Fibroblast of lung (primary cell): ENCODE measurements around the gene CYGB.

Experiments
- EZH2 ChIP-seq: IDR thresholded peaks from 2 replicates; pipeline ENCODE4 v1.5.1; 2012; ENCODE audit warnings: low read length, control low read depth, mild to moderate bottlenecking; ENCODE audit errors: missing control alignments
- TF ChIP-seq, protein P1 (sequence below), 2 donors: IDR thresholded peaks in 1 of 2; conservative IDR thresholded peaks in 1 of 2; 1 replicate in 1 of 2; 2 replicates in 1 of 2; pipeline ENCODE4 v1.5.1; 2011 to 2012; ENCODE audit warnings: low read length in 2 of 2, control low read depth in 1 of 2, inconsistent platforms in 1 of 2, low read depth in 1 of 2, mild to moderate bottlenecking in 1 of 2

DNA sequence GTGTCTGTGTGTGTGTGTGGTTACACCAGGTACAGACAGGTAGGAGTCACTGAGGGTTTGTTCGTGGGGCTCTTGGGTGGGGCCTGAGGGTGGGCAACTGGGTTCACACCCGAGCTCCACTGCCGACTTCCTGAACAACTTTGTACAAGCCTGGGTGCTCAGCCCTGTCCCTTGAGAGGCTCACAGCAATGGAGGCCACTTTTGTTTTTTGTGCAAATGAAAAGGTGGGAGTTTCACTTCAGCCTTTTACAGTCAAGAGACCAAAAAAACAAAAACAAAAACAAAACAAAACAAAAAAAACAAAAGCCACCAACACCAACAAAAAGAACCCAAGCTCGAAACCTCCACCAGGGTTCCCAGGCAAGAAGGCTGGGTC lies 38.6 kb downstream of the CYGB start:
- TF ChIP-seq EZH2: no peak
- TF ChIP-seq, protein P1, sequence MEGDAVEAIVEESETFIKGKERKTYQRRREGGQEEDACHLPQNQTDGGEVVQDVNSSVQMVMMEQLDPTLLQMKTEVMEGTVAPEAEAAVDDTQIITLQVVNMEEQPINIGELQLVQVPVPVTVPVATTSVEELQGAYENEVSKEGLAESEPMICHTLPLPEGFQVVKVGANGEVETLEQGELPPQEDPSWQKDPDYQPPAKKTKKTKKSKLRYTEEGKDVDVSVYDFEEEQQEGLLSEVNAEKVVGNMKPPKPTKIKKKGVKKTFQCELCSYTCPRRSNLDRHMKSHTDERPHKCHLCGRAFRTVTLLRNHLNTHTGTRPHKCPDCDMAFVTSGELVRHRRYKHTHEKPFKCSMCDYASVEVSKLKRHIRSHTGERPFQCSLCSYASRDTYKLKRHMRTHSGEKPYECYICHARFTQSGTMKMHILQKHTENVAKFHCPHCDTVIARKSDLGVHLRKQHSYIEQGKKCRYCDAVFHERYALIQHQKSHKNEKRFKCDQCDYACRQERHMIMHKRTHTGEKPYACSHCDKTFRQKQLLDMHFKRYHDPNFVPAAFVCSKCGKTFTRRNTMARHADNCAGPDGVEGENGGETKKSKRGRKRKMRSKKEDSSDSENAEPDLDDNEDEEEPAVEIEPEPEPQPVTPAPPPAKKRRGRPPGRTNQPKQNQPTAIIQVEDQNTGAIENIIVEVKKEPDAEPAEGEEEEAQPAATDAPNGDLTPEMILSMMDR (conservative IDR thresholded peaks at IDR 0.05 in 1 of 2, IDR thresholded peaks at IDR 0.05 in 1 of 2; ENCODE audit: low read depth in 1 of 2, low read length in 2 of 2): no peak
